ENCODE data around the gene EIF4A2. TPM values are rescaled to one million over a fixed set of nuclear protein-coding genes. Genes with fewer than 3 reads are reported as not detected.

Gene EIF4A2
- total and polyA plus RNA-seq, 2 experiments from 2014 or later, result 359 to 911 TPM

DNA sequence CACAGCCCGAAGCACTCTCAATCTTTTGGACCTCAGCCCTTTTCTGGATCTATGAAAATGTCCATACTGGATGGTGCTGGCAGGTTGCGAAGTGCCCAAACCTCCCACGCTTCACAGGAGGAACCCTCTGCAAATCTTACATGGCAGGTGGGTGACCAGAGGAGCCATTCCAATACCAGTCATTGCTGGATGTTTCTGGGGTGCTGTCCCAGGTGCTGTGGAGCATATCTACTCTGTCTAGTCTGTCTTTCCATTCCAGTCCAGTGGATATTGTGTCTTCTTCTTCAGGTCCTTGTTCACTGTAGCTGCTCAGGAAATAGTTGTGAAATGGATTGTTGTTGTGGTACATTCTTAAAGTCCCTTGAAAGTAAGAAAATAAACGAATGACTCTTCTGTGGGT is 48.4 kb downstream of the EIF4A2 start:
- no peak for DNase-seq (ENCODE audit: low read depth in 1 of 2, low spot score in 1 of 2)
- no peaks in the 10 kb centered on the region for H3K36me3 ChIP-seq
- TF ChIP-seq, protein P1, sequence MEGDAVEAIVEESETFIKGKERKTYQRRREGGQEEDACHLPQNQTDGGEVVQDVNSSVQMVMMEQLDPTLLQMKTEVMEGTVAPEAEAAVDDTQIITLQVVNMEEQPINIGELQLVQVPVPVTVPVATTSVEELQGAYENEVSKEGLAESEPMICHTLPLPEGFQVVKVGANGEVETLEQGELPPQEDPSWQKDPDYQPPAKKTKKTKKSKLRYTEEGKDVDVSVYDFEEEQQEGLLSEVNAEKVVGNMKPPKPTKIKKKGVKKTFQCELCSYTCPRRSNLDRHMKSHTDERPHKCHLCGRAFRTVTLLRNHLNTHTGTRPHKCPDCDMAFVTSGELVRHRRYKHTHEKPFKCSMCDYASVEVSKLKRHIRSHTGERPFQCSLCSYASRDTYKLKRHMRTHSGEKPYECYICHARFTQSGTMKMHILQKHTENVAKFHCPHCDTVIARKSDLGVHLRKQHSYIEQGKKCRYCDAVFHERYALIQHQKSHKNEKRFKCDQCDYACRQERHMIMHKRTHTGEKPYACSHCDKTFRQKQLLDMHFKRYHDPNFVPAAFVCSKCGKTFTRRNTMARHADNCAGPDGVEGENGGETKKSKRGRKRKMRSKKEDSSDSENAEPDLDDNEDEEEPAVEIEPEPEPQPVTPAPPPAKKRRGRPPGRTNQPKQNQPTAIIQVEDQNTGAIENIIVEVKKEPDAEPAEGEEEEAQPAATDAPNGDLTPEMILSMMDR (IDR thresholded peaks at IDR 0.05; ENCODE audit: low read depth, low read length), result no peak
- H3K27ac ChIP-seq, result no peak overlapping the region
- no peak overlapping the region for H3K4me3 ChIP-seq
- H3K9me3 ChIP-seq (ENCODE audit: low read depth), result no peaks in the 10 kb centered on the region
- peaks cover 72% of the 10 kb centered on the region for H3K27me3 ChIP-seq
- no peaks in the 10 kb centered on the region for H3K4me1 ChIP-seq (ENCODE audit: low read depth)

DNA sequence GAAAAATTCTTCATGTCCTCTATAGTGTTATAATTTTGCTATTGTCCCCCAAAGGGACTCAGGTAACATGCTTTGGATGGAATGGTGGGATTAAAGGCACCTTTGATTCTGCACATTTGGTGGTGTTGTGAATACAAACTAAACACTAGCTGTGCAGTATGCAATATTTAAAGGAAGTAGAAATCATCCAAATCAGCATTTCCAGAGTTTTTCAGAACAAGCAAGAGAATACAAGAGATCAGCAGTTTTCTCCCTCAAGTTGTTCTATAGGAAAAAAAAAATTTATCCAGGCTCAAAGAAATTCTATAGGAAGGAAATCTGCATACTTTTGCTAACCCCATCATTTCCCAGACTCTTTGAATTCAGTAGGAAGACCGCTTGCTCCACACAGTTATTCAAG is 48.9 kb downstream of the EIF4A2 start:
- no peaks in the 10 kb centered on the region for H3K9me3 ChIP-seq (ENCODE audit: low read depth)
- H3K27me3 ChIP-seq, result peaks cover 69% of the 10 kb centered on the region
- H3K36me3 ChIP-seq, result no peaks in the 10 kb centered on the region
- no peak for DNase-seq (ENCODE audit: low read depth in 1 of 2, low spot score in 1 of 2)
- H3K4me1 ChIP-seq (ENCODE audit: low read depth), result no peaks in the 10 kb centered on the region
- TF ChIP-seq, protein P1 (IDR thresholded peaks at IDR 0.05; ENCODE audit: low read depth, low read length), result no peak
- no peak overlapping the region for H3K27ac ChIP-seq
- no peak overlapping the region for H3K4me3 ChIP-seq

Other genes with a start within 250 kb of the EIF4A2 start
- 0.69 and 1.3 TPM in 2 replicates for gene CRYGS, start 239.2 kb upstream of the EIF4A2 start, total RNA-seq
- gene CRYGS, start 239.2 kb upstream of the EIF4A2 start, polyA plus RNA-seq, result 0.12 and 1.1 TPM in 2 replicates
- gene TBCCD1, start 216.2 kb upstream of the EIF4A2 start, total RNA-seq, result 10.9 and 13.4 TPM in 2 replicates
- gene TBCCD1, start 216.2 kb upstream of the EIF4A2 start, polyA plus RNA-seq, result 16.4 and 22.2 TPM in 2 replicates
- 47.4 and 114 TPM in 2 replicates for gene DNAJB11, start 212.9 kb upstream of the EIF4A2 start, total RNA-seq
- gene DNAJB11, start 212.9 kb upstream of the EIF4A2 start, polyA plus RNA-seq, result 56.6 and 144 TPM in 2 replicates
- not detected in 2 replicates for gene AHSG, start 170.5 kb upstream of the EIF4A2 start, total RNA-seq
- 0.59 TPM in 1 of 2 replicates, not detected in the other for gene AHSG, start 170.5 kb upstream of the EIF4A2 start, polyA plus RNA-seq
- gene FETUB, start 143.2 kb upstream of the EIF4A2 start, total RNA-seq, result not detected in 2 replicates
- gene FETUB, start 143.2 kb upstream of the EIF4A2 start, polyA plus RNA-seq, result not detected in 2 replicates
- gene HRG, start 117.6 kb upstream of the EIF4A2 start, total RNA-seq, result not detected in 2 replicates
- gene HRG, start 117.6 kb upstream of the EIF4A2 start, polyA plus RNA-seq, result not detected in 2 replicates
- not detected in 2 replicates for gene KNG1, start 66.2 kb upstream of the EIF4A2 start, total RNA-seq
- not detected in 2 replicates for gene KNG1, start 66.2 kb upstream of the EIF4A2 start, polyA plus RNA-seq
- gene RFC4, start 22.9 kb downstream of the EIF4A2 start, total RNA-seq, result 23.0 and 37.5 TPM in 2 replicates
- 34.0 and 47.4 TPM in 2 replicates for gene RFC4, start 22.9 kb downstream of the EIF4A2 start, polyA plus RNA-seq
- not detected in 2 replicates for gene ADIPOQ, start 59.1 kb downstream of the EIF4A2 start, total RNA-seq
- not detected in 2 replicates for gene ADIPOQ, start 59.1 kb downstream of the EIF4A2 start, polyA plus RNA-seq
- 70.1 and 123 TPM in 2 replicates for gene ST6GAL1, start 146.9 kb downstream of the EIF4A2 start, total RNA-seq
- 62.9 and 64.3 TPM in 2 replicates for gene ST6GAL1, start 146.9 kb downstream of the EIF4A2 start, polyA plus RNA-seq